Measurements from ENCODE around the gene ANKRD12.
"Not testable (repeated sequence)": the region's sequence is repeated elsewhere in the genome, so short reads cannot be mapped to it uniquely, and the experiment has no call there.

Gene ANKRD12

GRCh38 chr18:9234528-9234927 is 97.9 kb downstream of the ANKRD12 start:
- DNase-seq, result no peak

- DNase-seq, result no peak
Observed at GRCh38 chr18:9237981-9238380, 101.4 kb downstream of the ANKRD12 start.

DNA sequence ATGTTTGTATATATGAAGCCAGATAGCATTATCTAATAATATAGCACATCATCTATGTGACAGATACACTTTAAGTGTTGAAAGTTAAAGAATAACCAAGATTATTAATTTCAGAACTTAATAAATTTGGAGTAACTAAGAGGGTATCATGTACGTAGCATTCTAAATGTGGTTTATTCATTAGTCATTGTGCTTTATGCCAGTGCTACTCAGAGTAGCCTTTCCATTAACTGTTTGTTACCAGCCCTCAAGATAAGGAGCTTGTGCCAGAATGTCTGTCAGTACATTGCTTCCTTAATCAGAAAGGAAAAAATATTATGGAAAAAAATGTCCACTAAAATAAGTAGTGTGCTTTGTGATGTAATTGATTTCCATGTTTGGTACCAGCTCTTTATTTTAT is 103.1 kb downstream of the ANKRD12 start:
- DNase-seq, result no peak

GRCh38 chr18:9240270-9240669 is 103.7 kb downstream of the ANKRD12 start:
- DNase-seq, result no peak

- DNase-seq, result no peak
Observed at GRCh38 chr18:9243029-9243428, 106.4 kb downstream of the ANKRD12 start.

- no peak for DNase-seq
Observed at GRCh38 chr18:9244376-9244775, 107.8 kb downstream of the ANKRD12 start.

DNA sequence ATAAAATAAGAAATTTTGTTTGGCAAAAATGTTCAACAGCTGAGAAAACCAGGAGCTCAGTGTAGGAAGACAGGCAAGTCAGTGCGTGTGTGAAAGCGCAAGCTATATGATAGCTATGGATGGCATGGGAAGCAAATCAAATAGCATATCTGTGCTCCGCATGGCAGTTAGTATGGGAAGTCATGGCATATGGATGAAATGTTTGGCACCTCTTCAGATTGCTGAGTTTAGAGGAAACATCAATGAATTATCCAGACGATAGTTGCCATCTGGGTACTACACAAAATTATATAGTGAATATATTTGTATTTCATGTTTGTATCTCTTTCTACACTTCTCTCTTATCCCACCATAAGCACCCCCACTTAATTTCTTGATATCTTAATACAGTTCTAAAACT is 112.1 kb downstream of the ANKRD12 start:
- DNase-seq, result no peak

GRCh38 chr18:9249254-9249653 is 112.7 kb downstream of the ANKRD12 start:
- DNase-seq, result no peak

DNA sequence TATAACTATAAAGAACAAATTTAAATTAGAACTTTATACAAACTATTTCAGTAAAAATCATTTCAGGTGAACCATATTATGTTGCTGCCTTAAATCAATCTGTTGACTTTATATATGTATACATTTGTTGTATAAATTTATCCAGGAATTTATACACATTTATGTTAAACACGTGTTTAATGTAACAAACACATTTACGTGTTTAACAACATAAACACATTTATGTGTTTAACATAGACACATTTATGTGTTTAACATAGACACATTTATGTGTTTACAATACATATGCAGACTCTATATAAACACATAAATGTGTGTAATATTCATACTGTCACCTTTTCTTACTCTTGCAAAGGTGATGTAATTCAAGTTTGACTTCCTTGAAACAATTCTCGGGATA is 122.6 kb downstream of the ANKRD12 start:
- DNase-seq, result no peak

DNA sequence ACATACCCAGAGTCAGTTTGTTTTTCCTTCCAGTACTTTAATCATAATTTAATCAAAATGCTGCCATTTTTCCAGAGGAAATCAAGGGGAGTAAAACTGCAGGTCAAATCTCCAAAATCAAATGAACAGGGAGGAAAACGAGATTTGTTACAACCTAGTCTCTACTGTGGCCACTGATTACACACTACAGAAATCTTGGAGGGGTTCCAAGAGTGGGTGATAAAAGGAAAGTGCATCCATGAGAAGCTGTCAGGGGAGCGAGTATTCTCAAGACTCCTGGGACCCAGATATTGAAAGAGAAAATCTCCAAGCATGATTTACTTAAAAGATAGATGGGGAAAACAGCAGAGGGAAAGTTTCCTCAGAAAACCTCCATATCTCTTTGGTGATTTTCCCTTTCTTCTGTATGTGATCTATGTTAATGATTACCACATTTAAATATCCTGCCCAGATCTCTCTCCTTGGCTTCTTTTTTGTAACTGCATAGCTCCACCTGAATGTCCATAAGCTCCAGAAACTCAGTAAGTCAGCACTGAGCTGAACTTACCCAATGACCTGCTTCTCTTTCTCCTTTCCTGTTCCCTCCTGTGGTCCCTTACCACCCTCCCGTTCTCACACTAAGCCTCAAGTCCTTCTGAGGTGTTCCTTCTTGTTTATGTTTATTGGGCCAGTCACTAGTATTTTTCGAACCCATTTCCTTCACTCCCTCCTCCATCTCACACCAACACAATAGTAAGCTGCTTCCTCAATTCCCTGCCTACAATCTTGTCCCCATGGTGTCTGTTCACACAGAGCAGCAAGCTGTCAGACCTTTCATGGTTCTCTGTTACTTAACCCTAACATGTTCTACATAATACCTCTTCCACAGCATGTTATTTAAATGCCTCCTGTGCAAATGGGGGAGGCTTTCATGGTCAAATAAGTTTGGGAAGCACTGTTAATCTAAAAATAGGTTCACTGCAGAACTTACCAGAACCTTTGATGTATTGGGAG is 124.1 kb downstream of the ANKRD12 start:
- no peak for DNase-seq

DNA sequence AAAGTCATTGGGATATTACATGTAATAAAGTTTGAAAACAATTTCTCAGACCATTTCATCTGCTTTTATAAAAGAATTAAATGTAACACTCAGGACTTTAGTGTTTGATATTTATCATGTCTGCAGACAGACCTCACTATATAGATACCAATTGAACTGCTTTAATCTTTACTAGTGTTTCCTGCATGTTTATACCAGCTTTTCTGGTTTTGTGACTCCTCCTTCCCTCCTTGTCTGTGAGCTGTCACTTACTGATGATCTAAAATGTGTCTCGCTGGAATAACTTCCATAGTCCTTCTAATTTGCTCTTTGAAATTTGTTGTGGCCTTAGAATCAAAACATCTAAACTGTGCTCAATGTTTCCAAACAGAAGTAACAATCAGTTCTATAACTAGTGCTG is 126.7 kb downstream of the ANKRD12 start:
- DNase-seq, result no peak

- DNase-seq, result not testable (repeated sequence)
Observed at GRCh38 chr18:9264797-9265196, 128.2 kb downstream of the ANKRD12 start.

DNA sequence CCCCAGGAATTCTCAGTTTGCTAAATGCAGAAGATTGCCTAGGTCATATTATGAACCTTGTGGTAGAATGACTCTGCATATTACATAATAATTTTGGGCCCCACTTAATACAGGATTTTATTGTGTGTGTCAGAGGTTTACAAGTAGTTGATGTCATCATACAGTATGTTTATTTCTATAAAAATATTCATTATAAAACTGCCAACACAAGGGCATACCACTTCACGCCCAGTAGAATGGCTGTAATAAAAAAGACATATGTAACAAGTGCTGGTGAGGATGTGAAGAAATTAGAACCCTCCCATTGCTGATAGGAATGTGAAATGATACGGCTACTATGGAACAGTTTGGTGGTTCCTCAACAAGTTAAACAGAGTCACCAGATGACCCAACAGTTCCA is 136.6 kb downstream of the ANKRD12 start:
- DNase-seq, result no peak

DNA sequence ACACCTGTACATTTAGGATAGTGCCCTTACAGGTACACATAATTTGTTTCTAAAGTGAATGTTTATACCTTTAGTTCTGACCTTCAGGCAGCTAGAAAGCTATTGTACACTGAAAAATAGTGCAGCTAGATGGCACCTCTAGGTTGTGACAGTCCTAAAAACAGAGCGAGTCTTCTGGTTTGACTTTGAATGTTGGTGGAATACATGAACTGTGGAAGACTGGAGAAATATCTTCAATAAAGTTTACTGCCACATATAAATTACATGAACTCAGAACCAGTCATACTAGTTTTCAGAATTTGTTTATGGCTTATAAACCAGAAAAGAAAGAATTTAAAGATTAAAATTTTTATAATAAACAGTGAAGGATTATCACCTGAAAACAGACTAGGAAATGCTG is 139.3 kb downstream of the ANKRD12 start:
- DNase-seq, result no peak

DNA sequence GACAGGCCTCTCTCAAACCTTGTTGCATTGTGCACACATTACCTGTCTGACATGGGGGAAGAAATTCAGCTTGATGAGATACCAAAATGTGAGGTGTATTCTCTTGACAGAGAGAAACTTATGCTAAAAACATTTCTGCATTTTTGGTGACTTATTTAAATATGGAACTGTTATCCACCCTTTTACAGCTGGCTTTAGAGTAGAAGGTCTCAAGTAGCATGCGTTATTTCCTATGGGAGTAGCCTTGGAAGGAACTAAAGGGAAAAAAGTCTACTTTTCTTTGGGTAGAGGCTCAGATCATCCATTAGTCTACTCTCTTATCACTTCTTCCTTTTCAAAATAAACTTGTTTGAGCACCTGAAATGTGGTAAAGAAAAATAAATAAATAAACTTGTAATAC is 141.4 kb downstream of the ANKRD12 start:
- no peak for DNase-seq

- DNase-seq, result no peak
Observed at GRCh38 chr18:9280849-9281248, 144.3 kb downstream of the ANKRD12 start.

DNA sequence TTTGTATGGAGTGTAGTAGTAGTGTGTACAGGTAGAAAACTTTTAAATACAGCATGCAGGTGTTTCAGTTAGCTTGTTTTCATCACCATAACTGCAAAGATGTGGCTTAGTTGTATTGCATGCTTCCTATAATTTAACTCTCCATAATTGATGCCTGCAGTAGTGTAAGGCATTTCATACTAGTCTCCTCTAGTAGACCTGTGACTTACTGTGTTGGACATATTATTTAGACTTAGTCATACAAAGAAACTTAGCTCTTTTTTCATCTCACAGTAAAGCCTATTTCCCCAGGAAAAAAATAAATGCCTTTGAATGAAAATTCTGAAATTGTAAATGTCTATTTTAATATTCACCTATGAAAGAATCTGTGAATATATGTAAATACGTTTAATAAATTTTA is 145.2 kb downstream of the ANKRD12 start:
- DNase-seq, result no peak

GRCh38 chr18:9283791-9284190 is 147.2 kb downstream of the ANKRD12 start:
- DNase-seq, result no peak

GRCh38 chr18:9285604-9286003 is 149.0 kb downstream of the ANKRD12 start:
- no peak for DNase-seq

DNA sequence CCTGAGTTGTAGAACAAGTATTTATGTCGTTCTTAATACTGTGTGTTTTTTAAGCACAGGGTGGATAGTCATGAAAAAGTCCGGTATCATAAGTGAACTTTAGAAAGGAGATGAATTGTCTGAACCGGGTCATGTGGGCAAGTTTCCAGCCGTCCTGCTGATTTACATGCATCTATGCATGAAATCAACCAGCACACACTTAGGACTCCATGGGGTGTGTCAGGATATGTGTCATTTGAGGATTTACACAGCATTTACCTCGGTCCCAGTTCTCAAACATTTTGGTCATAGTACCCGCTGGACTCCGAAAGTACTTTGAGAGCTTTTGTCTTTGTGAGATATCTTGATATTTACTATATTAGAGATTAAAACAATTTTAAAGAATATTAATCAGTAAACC is 150.5 kb downstream of the ANKRD12 start:
- DNase-seq, result no peak

GRCh38 chr18:9289698-9290097 is 153.1 kb downstream of the ANKRD12 start:
- DNase-seq, result no peak

GRCh38 chr18:9290156-9290555 is 153.6 kb downstream of the ANKRD12 start:
- no peak for DNase-seq

GRCh38 chr18:9292047-9292446 is 155.5 kb downstream of the ANKRD12 start:
- no peak for DNase-seq

- DNase-seq, result no peak
Observed at GRCh38 chr18:9293948-9294347, 157.4 kb downstream of the ANKRD12 start.

Data from amniotic stem cell (primary cell).